ENCODE results near the gene IQCH. TPM values are rescaled to one million over a fixed set of nuclear protein-coding genes. Genes with fewer than 3 reads are reported as not detected.

IQCH gene
- polyA plus RNA-seq, 2 of the 4 experiments (the other 2 are of a cell fraction), result 1.5 to 3.8 TPM

- WGBS (ENCODE audit: missing lambda C conversion rate), result 71% methylated on average over 9 of the region's 9 CpGs
- H3K4me3 ChIP-seq, result no peak overlapping the region
- no peak overlapping the region for H3K4me2 ChIP-seq
- POLR2A ChIA-PET, result no interaction called here
- CTCF ChIA-PET, result interaction anchor here (0.9 kb wide), 1 partner anchor 28 kb away, joined by 3 read pairs; no protein-coding TSS in a partner anchor
- H3K9me3 ChIP-seq, result no peaks in the 10 kb centered on the region
- FAIRE-seq, result peak; percentile 78
- H3K4me1 ChIP-seq, result no peaks in the 10 kb centered on the region
- ATAC-seq, result no peak
- TF ChIP-seq CTCF (IDR thresholded peaks at IDR 0.05) (no peak), TFCP2L1 (CRISPR knock-in tag; IDR thresholded peaks at IDR 0.05) (no peak), CBX2 (IDR thresholded peaks at IDR 0.05; ENCODE audit: borderline replicate concordance, low read depth) (no peak), JUN (IDR thresholded peaks at IDR 0.05) (no peak), SMC3 (IDR thresholded peaks at IDR 0.05) (no peak), HEYL (CRISPR knock-in tag; IDR thresholded peaks at IDR 0.05) (no peak), FOSB (CRISPR knock-in tag; IDR thresholded peaks at IDR 0.05) (no peak), NR3C1 (IDR thresholded peaks at IDR 0.05) (no peak), ESRRA (IDR thresholded peaks at IDR 0.05; ENCODE audit: borderline replicate concordance, low read length) (no peak)
- TF ChIP-seq, protein P1, sequence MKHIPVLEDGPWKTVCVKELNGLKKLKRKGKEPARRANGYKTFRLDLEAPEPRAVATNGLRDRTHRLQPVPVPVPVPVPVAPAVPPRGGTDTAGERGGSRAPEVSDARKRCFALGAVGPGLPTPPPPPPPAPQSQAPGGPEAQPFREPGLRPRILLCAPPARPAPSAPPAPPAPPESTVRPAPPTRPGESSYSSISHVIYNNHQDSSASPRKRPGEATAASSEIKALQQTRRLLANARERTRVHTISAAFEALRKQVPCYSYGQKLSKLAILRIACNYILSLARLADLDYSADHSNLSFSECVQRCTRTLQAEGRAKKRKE (CRISPR knock-in tag; IDR thresholded peaks at IDR 0.05; ENCODE audit: low read depth), result no peak
- TF ChIP-seq, protein P2, sequence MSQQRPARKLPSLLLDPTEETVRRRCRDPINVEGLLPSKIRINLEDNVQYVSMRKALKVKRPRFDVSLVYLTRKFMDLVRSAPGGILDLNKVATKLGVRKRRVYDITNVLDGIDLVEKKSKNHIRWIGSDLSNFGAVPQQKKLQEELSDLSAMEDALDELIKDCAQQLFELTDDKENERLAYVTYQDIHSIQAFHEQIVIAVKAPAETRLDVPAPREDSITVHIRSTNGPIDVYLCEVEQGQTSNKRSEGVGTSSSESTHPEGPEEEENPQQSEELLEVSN (IDR thresholded peaks at IDR 0.05; ENCODE audit: borderline replicate concordance, low read depth), result no peak
- DNase-seq (ENCODE audit: low read depth in 1 of 2, low spot score in 1 of 2), result no peak
- no peak overlapping the region for H3K27ac ChIP-seq
Observed at GRCh38 chr15:67267951-67268941, 13.7 kb downstream of the IQCH start.

DNA sequence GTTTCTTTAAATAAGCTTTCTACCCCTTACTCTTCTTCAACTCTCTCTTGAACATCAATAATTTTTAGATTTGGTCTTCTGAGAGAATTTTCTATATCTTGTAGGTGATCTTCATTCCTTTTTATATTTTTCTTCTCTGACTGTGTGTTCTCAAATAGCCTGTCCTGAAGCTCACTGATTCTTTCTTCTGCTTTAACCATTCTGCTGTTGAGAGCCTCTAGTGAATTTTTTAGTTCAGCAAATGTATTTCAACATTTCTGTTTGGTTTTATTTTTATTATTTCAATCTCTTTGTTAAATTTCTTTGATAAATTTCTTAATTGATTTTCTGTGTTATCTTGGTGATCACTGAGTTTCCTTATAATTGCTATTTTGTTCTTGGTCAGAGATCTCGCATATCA lies 19.6 kb downstream of the IQCH start:
- no peak for ATAC-seq
- no peak for DNase-seq (ENCODE audit: low read depth in 1 of 2, low spot score in 1 of 2)
- peak; percentile 88 for FAIRE-seq
- TF ChIP-seq HOXA7 (CRISPR knock-in tag; IDR thresholded peaks at IDR 0.05), result no peak
- no peak for TF ChIP-seq RFX5 (IDR thresholded peaks at IDR 0.05)
- TF ChIP-seq FOSB (CRISPR knock-in tag; IDR thresholded peaks at IDR 0.05), result no peak
- TF ChIP-seq NR3C1 (IDR thresholded peaks at IDR 0.05), result no peak
- no peak for TF ChIP-seq NPAS2 (CRISPR knock-in tag; IDR thresholded peaks at IDR 0.05; ENCODE audit: borderline replicate concordance)
- TF ChIP-seq JUN (IDR thresholded peaks at IDR 0.05), result no peak
- TF ChIP-seq BCL3 (IDR thresholded peaks at IDR 0.05), result no peak
- TF ChIP-seq MAZ (IDR thresholded peaks at IDR 0.05; ENCODE audit: borderline replicate concordance, low read depth, low read length), result no peak
- TF ChIP-seq BHLHE40 (IDR thresholded peaks at IDR 0.05; ENCODE audit: low read depth, low read length), result no peak
- TF ChIP-seq JUNB (IDR thresholded peaks at IDR 0.05), result no peak
- TF ChIP-seq EHMT2 (IDR thresholded peaks at IDR 0.05; ENCODE audit: low read depth), result no peak
- no peak for TF ChIP-seq MYC (IDR thresholded peaks at IDR 0.05; ENCODE audit: borderline replicate concordance, low read length)
- no peak for TF ChIP-seq ZFP36 (IDR thresholded peaks at IDR 0.05; ENCODE audit: borderline replicate concordance, partially characterized antibody)
- TF ChIP-seq, protein P3, sequence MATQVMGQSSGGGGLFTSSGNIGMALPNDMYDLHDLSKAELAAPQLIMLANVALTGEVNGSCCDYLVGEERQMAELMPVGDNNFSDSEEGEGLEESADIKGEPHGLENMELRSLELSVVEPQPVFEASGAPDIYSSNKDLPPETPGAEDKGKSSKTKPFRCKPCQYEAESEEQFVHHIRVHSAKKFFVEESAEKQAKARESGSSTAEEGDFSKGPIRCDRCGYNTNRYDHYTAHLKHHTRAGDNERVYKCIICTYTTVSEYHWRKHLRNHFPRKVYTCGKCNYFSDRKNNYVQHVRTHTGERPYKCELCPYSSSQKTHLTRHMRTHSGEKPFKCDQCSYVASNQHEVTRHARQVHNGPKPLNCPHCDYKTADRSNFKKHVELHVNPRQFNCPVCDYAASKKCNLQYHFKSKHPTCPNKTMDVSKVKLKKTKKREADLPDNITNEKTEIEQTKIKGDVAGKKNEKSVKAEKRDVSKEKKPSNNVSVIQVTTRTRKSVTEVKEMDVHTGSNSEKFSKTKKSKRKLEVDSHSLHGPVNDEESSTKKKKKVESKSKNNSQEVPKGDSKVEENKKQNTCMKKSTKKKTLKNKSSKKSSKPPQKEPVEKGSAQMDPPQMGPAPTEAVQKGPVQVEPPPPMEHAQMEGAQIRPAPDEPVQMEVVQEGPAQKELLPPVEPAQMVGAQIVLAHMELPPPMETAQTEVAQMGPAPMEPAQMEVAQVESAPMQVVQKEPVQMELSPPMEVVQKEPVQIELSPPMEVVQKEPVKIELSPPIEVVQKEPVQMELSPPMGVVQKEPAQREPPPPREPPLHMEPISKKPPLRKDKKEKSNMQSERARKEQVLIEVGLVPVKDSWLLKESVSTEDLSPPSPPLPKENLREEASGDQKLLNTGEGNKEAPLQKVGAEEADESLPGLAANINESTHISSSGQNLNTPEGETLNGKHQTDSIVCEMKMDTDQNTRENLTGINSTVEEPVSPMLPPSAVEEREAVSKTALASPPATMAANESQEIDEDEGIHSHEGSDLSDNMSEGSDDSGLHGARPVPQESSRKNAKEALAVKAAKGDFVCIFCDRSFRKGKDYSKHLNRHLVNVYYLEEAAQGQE (IDR thresholded peaks at IDR 0.05), result no peak
- no peak for TF ChIP-seq ZSCAN20 (CRISPR knock-in tag; IDR thresholded peaks at IDR 0.05)
- TF ChIP-seq FOXS1 (CRISPR knock-in tag; IDR thresholded peaks at IDR 0.05), result no peak
- no peak for TF ChIP-seq HOXB5 (CRISPR knock-in tag; IDR thresholded peaks at IDR 0.05)
- TF ChIP-seq CHD4 (IDR thresholded peaks at IDR 0.05; ENCODE audit: borderline replicate concordance), result no peak

More for the DNA sequence above, 19.6 kb downstream of the IQCH start:
- Histone ChIP-seq H3K9me3 (0 out of 3 replicates have a peak, but pooled peaks cover 3% of the 10 kb centered on the region), H3K4me1 (no peaks in the 10 kb centered on the region), H3K27ac (no peak overlapping the region), H3K4me2 (no peak overlapping the region), H3K4me3 (no peak overlapping the region)
- POLR2A ChIA-PET, result no interaction called here
- CTCF ChIA-PET, result interaction anchor here (1.4 kb wide), 1 partner anchor 15 kb away, joined by 4 read pairs; no protein-coding TSS in a partner anchor
- 96% methylated on average over 1 of the region's 1 CpG for WGBS (ENCODE audit: missing lambda C conversion rate)

Measured in A549 (cell line).